GM21367 (cell line): ENCODE data around the gene FXR2.

Experiments
- ATAC-seq: cut with Tn5 transposase; IDR thresholded peaks from one replicate; pipeline ENCODE4 v1.9.1; 2021; ENCODE audit not compliant: unreplicated experiment

The FXR2 gene

GRCh38 chr17:7573324-7574080 lies 41.2 kb downstream of the FXR2 start:
- ATAC-seq = no peak

- ATAC-seq = peak; percentile 76
Measured at GRCh38 chr17:7572588-7573323, 41.9 kb downstream of the FXR2 start.

- no peak for ATAC-seq
Measured at GRCh38 chr17:7572338-7572587, 42.4 kb downstream of the FXR2 start.

GRCh38 chr17:7570351-7570750 lies 44.3 kb downstream of the FXR2 start:
- ATAC-seq = no peak

- no peak for ATAC-seq
Measured at GRCh38 chr17:7569571-7569970, 45.1 kb downstream of the FXR2 start.

GRCh38 chr17:7563115-7563869 lies 51.4 kb downstream of the FXR2 start:
- ATAC-seq = no peak

GRCh38 chr17:7562208-7562605 lies 52.5 kb downstream of the FXR2 start:
- peak; percentile 13 for ATAC-seq

- ATAC-seq = peak; percentile 49
Measured at GRCh38 chr17:7561589-7562207, 53.0 kb downstream of the FXR2 start, which contains the start of gene SENP3. TSS of gene SENP3 (plus strand) at chr17:7561919. CDS start at chr17:7563077, 1,158 bp downstream.

GRCh38 chr17:7561028-7561575 lies 53.6 kb downstream of the FXR2 start:
- peak; percentile 47 for ATAC-seq

- ATAC-seq = no peak
Measured at GRCh38 chr17:7560172-7561027, 54.3 kb downstream of the FXR2 start.

- no peak for ATAC-seq
Measured at GRCh38 chr17:7559320-7560171, 55.2 kb downstream of the FXR2 start.

GRCh38 chr17:7558544-7559319 lies 56.0 kb downstream of the FXR2 start, which contains the start of gene TNFSF13:
TSS of gene TNFSF13 (plus strand) at chr17:7558750. CDS start at chr17:7559040, 290 bp downstream.
- ATAC-seq = no peak

GRCh38 chr17:7557775-7558543 lies 56.7 kb downstream of the FXR2 start:
- ATAC-seq = no peak

- no peak for ATAC-seq
Measured at GRCh38 chr17:7557147-7557764, 57.4 kb downstream of the FXR2 start.

GRCh38 chr17:7556627-7557026 lies 58.1 kb downstream of the FXR2 start:
- no peak for ATAC-seq

- no peak for ATAC-seq
Measured at GRCh38 chr17:7555320-7555948, 59.3 kb downstream of the FXR2 start.

GRCh38 chr17:7553356-7553755 lies 61.3 kb downstream of the FXR2 start:
- ATAC-seq = no peak
